Mesenchymal stem cell (in vitro differentiated cells and primary cell): ENCODE measurements around the gene APOA1. TPM values are rescaled to one million over a fixed set of nuclear protein-coding genes. Genes with fewer than 3 reads are reported as not detected.

Source experiments
- DNase-seq: peaks from one replicate; pipeline ENCODE4 v3.0.0-alpha.2; 2013
- H2AFZ ChIP-seq: one replicate; pipeline ENCODE4 v1.6.1; 2013; ENCODE audit warnings: low read depth, mild to moderate bottlenecking, control low read depth, inconsistent platforms, low read length, moderate library complexity
- H2AK5ac ChIP-seq: 2 replicates; pipeline ENCODE4 v1.6.1; 2013; ENCODE audit warnings: low read length, moderate library complexity, mild to moderate bottlenecking, inconsistent platforms; ENCODE audit not compliant: severe bottlenecking
- H2BK120ac ChIP-seq: one replicate; pipeline ENCODE4 v1.6.1; 2013; ENCODE audit warnings: low read depth, mild to moderate bottlenecking, inconsistent platforms, low read length, moderate library complexity
- H2BK12ac ChIP-seq, 2 experiments: one replicate each; pipeline ENCODE4 v1.6.1; 2013; ENCODE audit warnings: inconsistent platforms in 2 of 2, low read length in 2 of 2, mild to moderate bottlenecking in 2 of 2, moderate library complexity in 2 of 2, control low read depth in 1 of 2
- H2BK15ac ChIP-seq: one replicate; pipeline ENCODE4 v1.6.1; 2013; ENCODE audit warnings: mild to moderate bottlenecking, low read depth, inconsistent platforms; ENCODE audit not compliant: poor library complexity, severe bottlenecking
- H2BK5ac ChIP-seq: 2 replicates; pipeline ENCODE4 v1.6.1; 2013; ENCODE audit warnings: low read depth, mild to moderate bottlenecking, low read length, control low read depth, inconsistent platforms; ENCODE audit not compliant: poor library complexity, severe bottlenecking
- H3K14ac ChIP-seq, 2 experiments: one replicate each; pipeline ENCODE4 v1.6.1; 2013; ENCODE audit warnings: inconsistent platforms in 2 of 2, low read length in 2 of 2, control low read depth in 1 of 2, mild to moderate bottlenecking in 1 of 2, moderate library complexity in 1 of 2
- H3K18ac ChIP-seq, 2 experiments: one replicate each; pipeline ENCODE4 v1.6.1; 2013; ENCODE audit warnings: inconsistent platforms in 2 of 2, low read length in 2 of 2, control low read depth in 1 of 2, low read depth in 1 of 2, mild to moderate bottlenecking in 1 of 2
- H3K23ac ChIP-seq, 2 experiments: one replicate each; pipeline ENCODE4 v1.6.1; 2013; ENCODE audit warnings: inconsistent platforms in 2 of 2, low read length in 2 of 2, mild to moderate bottlenecking in 2 of 2, moderate library complexity in 2 of 2, control low read depth in 1 of 2
- H3K27ac ChIP-seq: 2 replicates; pipeline ENCODE4 v1.5.1; 2013; ENCODE audit warnings: mild to moderate bottlenecking, moderate library complexity, low read length, control low read depth, inconsistent platforms; ENCODE audit not compliant: poor library complexity, severe bottlenecking
- H3K27me3 ChIP-seq, 2 experiments: 2 replicates each; pipeline versions ENCODE4 v1.6.1 to v1.7.0; 2013; ENCODE audit warnings: low read length in 2 of 2, mild to moderate bottlenecking in 2 of 2, moderate library complexity in 2 of 2, control low read depth in 1 of 2, inconsistent platforms in 1 of 2; ENCODE audit not compliant: control insufficient read depth in 1 of 2, insufficient read depth in 1 of 2
- H3K36me3 ChIP-seq, 2 experiments: 2 replicates each; pipeline versions ENCODE4 v1.6.1 to v1.7.0; 2013; ENCODE audit warnings: low read length in 2 of 2, control low read depth in 1 of 2, inconsistent platforms in 1 of 2, low read depth in 1 of 2, mild to moderate bottlenecking in 1 of 2; ENCODE audit not compliant: insufficient read depth in 2 of 2, control insufficient read depth in 1 of 2
- H3K4ac ChIP-seq, 2 experiments: one replicate each; pipeline ENCODE4 v1.6.1; 2013; ENCODE audit warnings: inconsistent platforms in 2 of 2, low read length in 2 of 2, mild to moderate bottlenecking in 2 of 2, moderate library complexity in 2 of 2, control low read depth in 1 of 2, low read depth in 1 of 2
- H3K4me1 ChIP-seq: 2 replicates; pipeline ENCODE4 v1.6.1; 2013; ENCODE audit warnings: low read depth, low read length, control low read depth; ENCODE audit not compliant: control insufficient read depth, insufficient read depth
- H3K4me2 ChIP-seq: 2 replicates; pipeline ENCODE4 v1.6.1; 2013; ENCODE audit warnings: low read length, mild to moderate bottlenecking, inconsistent platforms; ENCODE audit not compliant: poor library complexity, severe bottlenecking
- H3K4me3 ChIP-seq, 2 experiments: 2 replicates each; pipeline versions ENCODE4 v1.5.1 to v1.7.0; 2013; ENCODE audit warnings: low read length in 2 of 2, mild to moderate bottlenecking in 2 of 2, control low read depth in 1 of 2, low read depth in 1 of 2; ENCODE audit not compliant: insufficient read depth in 1 of 2
- H3K79me1 ChIP-seq: replicated peaks from 2 replicates; pipeline ENCODE4 v1.6.1; 2013; ENCODE audit warnings: mild to moderate bottlenecking, control low read depth, low read length, inconsistent platforms; ENCODE audit not compliant: poor library complexity, severe bottlenecking
- H3K9ac ChIP-seq: 2 replicates; pipeline ENCODE4 v1.7.0; 2013; ENCODE audit warnings: mild to moderate bottlenecking, low read length, moderate library complexity
- H3K9me3 ChIP-seq: 2 replicates; pipeline ENCODE4 v1.7.0; 2013; ENCODE audit warnings: mild to moderate bottlenecking, low read length; ENCODE audit not compliant: control insufficient read depth
- H4K8ac ChIP-seq: one replicate; pipeline ENCODE4 v1.6.1; 2013; ENCODE audit warnings: inconsistent platforms, mild to moderate bottlenecking, low read length, moderate library complexity
- H4K91ac ChIP-seq: one replicate; pipeline ENCODE4 v1.6.1; 2013; ENCODE audit warnings: mild to moderate bottlenecking, low read length, inconsistent platforms
- WGBS: methylation state at CpG from one replicate; pipeline ENCODE4 v1.1.7; 2013; ENCODE audit warnings: mixed read lengths; 5-methylcytosine and 5-hydroxymethylcytosine counted together
- polyA plus RNA-seq, 2 experiments: library from polyadenylated mRNA; stranded (reverse); fragments of 200-250 nt; gene quantifications; one replicate each; pipeline ENCODE4 v1.2.3, GENCODE V29; 2013

The APOA1 gene
- polyA plus RNA-seq (2013, experiment 1 of 2), result not detected
- not detected for polyA plus RNA-seq (2013, experiment 2 of 2)

GRCh38 chr11:116837231-116838091 lies at the start of gene APOA1:
Gene APOA1, minus strand, starts transcription at chr11:116837622. Its CDS starts 235 bp downstream, at chr11:116837387.
- Histone ChIP-seq H2BK15ac (no peak within 1 kb of the TSS), H3K36me3 (no peaks in the 10 kb centered on the region), H3K79me1 (no peaks in the 10 kb centered on the region), H4K91ac (no peak within 1 kb of the TSS), H3K18ac (no peak within 1 kb of the TSS), H2BK5ac (no peak within 1 kb of the TSS), H3K9ac (no peak within 1 kb of the TSS), H3K23ac (no peak within 1 kb of the TSS), H2BK120ac (no peak within 1 kb of the TSS), H3K4me3 (no peak within 1 kb of the TSS), H3K9me3 (no peaks in the 10 kb centered on the region), H3K4me1 (peaks cover 9% of the 10 kb centered on the region), H3K14ac (peak within 1 kb of the TSS in 1 of 2 experiments; percentile 41), H2BK12ac (no peak within 1 kb of the TSS), H2AFZ (no peak within 1 kb of the TSS), H3K27me3 (peaks cover 0 to 5% of the 10 kb centered on the region in 2 experiments), H3K4ac (no peak within 1 kb of the TSS), H3K27ac (no peak within 1 kb of the TSS), H2AK5ac (no peak within 1 kb of the TSS), H4K8ac (no peak within 1 kb of the TSS), H3K4me2 (no peak within 1 kb of the TSS)
- DNase-seq, result no peak
- WGBS, result 89% methylated on average over 15 of the region's 19 CpGs

DNA sequence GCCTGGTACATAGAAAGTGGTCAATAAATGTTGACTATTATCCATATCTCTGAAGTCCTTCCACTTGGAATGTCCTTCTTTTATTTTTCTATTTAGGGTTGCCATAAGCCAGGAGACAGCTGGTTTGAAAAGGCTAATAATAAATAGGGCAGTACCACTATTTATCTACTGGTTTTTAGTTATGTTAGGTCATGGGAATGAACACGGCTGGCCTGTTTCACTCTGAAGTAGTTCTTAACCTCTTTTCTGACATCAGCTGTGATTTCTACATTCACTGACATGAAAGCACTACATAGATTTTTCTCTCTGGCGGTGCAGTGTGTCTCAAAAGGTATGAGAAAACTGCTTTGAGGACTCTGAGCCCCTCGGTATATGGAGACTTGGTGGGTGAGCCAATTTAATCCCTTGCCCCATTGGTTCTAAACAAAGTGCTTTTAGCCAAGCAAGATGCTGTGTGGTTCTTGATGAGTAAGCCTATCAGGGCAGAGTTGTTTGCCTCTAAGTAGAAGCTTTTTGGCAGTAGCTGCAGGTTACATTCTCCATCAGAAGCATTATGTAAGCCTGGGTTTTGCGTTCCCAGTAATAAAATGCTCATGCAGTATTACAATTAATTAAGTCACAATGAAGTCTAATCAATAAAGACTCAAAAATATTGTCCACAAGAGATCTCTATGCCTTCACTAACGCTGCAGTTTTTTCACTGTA lies 48.7 kb upstream of the APOA1 start:
- Histone ChIP-seq H2AK5ac (no peak overlapping the region), H3K23ac (no peak overlapping the region), H2AFZ (no peak overlapping the region), H3K27ac (no peak overlapping the region), H2BK120ac (no peak overlapping the region), H2BK5ac (no peak overlapping the region), H4K91ac (no peak overlapping the region), H2BK15ac (no peak overlapping the region), H3K9ac (no peak overlapping the region), H3K14ac (no peak overlapping the region), H3K4me2 (no peak overlapping the region), H3K79me1 (peaks cover 3% of the 10 kb centered on the region), H3K4me1 (peaks cover 13% of the 10 kb centered on the region), H3K27me3 (no peaks in the 10 kb centered on the region), H3K18ac (no peak overlapping the region), H4K8ac (no peak overlapping the region), H3K4me3 (no peak overlapping the region), H3K9me3 (no peaks in the 10 kb centered on the region), H2BK12ac (no peak overlapping the region), H3K4ac (no peak overlapping the region), H3K36me3 (peaks cover 2% of the 10 kb centered on the region in 2 experiments)
- peak; percentile 29 for DNase-seq
- 95% methylated on average over 5 of the region's 5 CpGs for WGBS

- Histone ChIP-seq H3K14ac (peak overlapping the region in 1 of 2 experiments; percentile 28), H3K27me3 (no peaks in the 10 kb centered on the region), H4K8ac (no peak overlapping the region), H3K27ac (no peak overlapping the region), H3K4me1 (peaks cover 5% of the 10 kb centered on the region), H2AFZ (no peak overlapping the region), H4K91ac (no peak overlapping the region), H2BK12ac (no peak overlapping the region), H2AK5ac (no peak overlapping the region), H2BK15ac (no peak overlapping the region), H3K4ac (no peak overlapping the region), H3K9me3 (no peaks in the 10 kb centered on the region), H2BK5ac (no peak overlapping the region), H2BK120ac (no peak overlapping the region), H3K4me3 (no peak overlapping the region), H3K4me2 (no peak overlapping the region), H3K9ac (no peak overlapping the region), H3K79me1 (peaks cover 3% of the 10 kb centered on the region), H3K23ac (no peak overlapping the region), H3K18ac (no peak overlapping the region), H3K36me3 (peaks cover 3% of the 10 kb centered on the region in 2 experiments)
- peak; percentile 64 for DNase-seq
Observed at GRCh38 chr11:116882386-116882785, 45.0 kb upstream of the APOA1 start.

DNA sequence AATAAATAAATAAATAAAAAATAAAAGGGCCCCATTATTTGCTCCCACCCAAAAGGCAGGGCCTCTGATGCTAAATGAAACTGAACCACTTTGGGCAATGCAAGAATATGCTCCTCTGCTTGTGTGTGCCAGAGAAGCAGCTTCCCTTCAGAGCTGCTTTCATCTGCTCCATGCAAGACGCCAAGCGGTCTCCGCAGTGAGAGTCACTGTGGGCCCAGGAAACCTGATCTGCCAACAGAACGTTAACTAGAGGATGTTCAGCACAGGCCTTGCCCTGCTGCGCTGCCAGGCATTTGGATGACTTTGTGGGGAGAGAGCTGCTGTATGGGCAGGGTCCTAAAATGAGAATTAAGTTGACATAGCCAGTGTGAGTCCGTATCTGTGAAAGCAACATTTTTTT lies 43.7 kb upstream of the APOA1 start:
- no peak overlapping the region for H2BK15ac ChIP-seq
- H2AFZ ChIP-seq, result no peak overlapping the region
- H3K79me1 ChIP-seq, result peaks cover 6% of the 10 kb centered on the region
- H3K36me3 ChIP-seq, result peaks cover 3 to 10% of the 10 kb centered on the region in 2 experiments
- H3K9me3 ChIP-seq, result no peaks in the 10 kb centered on the region
- H3K4me2 ChIP-seq, result no peak overlapping the region
- H3K18ac ChIP-seq, result peak overlapping the region in 1 of 2 experiments; percentile 0
- no peak overlapping the region for H4K91ac ChIP-seq
- H2BK12ac ChIP-seq, result peak overlapping the region in 1 of 2 experiments; percentile 63
- H3K27ac ChIP-seq, result no peak overlapping the region
- no peaks in the 10 kb centered on the region for H3K27me3 ChIP-seq
- H3K14ac ChIP-seq, result peak overlapping the region in 1 of 2 experiments; percentile 65
- H3K4ac ChIP-seq, result no peak overlapping the region
- H3K4me1 ChIP-seq, result peaks cover 3% of the 10 kb centered on the region
- H3K9ac ChIP-seq, result no peak overlapping the region
- 95% methylated on average over 5 of the region's 6 CpGs for WGBS
- no peak overlapping the region for H2BK120ac ChIP-seq
- no peak overlapping the region for H2BK5ac ChIP-seq
- no peak overlapping the region for H3K4me3 ChIP-seq
- peak overlapping the region; percentile 5 for H2AK5ac ChIP-seq
- DNase-seq, result no peak
- H4K8ac ChIP-seq, result no peak overlapping the region
- H3K23ac ChIP-seq, result no peak overlapping the region
